Fibroblast of villous mesenchyme (primary cell): ENCODE measurements around the gene ZNF776. TPM values are rescaled to one million over a fixed set of nuclear protein-coding genes. Genes with fewer than 3 reads are reported as not detected.
"Not testable (repeated sequence)": the region's sequence is repeated elsewhere in the genome, so short reads cannot be mapped to it uniquely, and the experiment has no call there.

Experiments used
- DNase-seq: peaks from one replicate; pipeline ENCODE4 v3.0.0-alpha.2; 2010; ENCODE audit warnings: low read depth
- H3K4me3 ChIP-seq: 2 replicates; pipeline ENCODE4 v1.5.1; 2011; ENCODE audit warnings: low read depth, mild to moderate bottlenecking, low read length
- CTCF ChIP-seq: IDR thresholded peaks from 2 replicates; pipeline ENCODE4 v1.5.1; 2012; ENCODE audit warnings: low read depth, mild to moderate bottlenecking, low read length; ENCODE audit not compliant: insufficient read depth
- total RNA-seq: library from RNA; depleted of rRNA; stranded (reverse); fragments of >200 nt; gene quantifications from 2 replicates; pipeline ENCODE4 v1.2.3, GENCODE V29; 2012

Gene ZNF776
- total RNA-seq, 1 donor: 14.7 TPM

DNA sequence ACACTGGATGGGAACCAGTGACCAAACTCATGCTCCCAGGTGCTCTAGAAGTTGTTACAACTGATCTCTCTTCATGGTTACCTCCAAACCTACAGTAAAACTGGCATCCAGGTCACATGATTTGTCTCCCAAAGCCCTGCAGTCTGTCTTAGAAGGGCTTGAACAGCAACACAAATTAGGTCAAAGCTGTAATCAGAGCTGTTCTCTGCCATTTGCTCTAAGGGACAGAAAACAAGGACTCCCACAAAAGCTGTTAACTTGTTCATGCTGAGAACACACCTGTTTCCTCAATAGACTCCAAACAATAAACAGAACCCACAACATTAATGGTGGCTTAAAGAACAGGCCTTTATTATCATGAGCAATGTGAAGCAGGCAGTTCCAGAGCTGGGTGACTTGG lies 27.2 kb upstream of the ZNF776 start:
- no peak overlapping the region for H3K4me3 ChIP-seq
- no peak for DNase-seq
- no peak for TF ChIP-seq CTCF

DNA sequence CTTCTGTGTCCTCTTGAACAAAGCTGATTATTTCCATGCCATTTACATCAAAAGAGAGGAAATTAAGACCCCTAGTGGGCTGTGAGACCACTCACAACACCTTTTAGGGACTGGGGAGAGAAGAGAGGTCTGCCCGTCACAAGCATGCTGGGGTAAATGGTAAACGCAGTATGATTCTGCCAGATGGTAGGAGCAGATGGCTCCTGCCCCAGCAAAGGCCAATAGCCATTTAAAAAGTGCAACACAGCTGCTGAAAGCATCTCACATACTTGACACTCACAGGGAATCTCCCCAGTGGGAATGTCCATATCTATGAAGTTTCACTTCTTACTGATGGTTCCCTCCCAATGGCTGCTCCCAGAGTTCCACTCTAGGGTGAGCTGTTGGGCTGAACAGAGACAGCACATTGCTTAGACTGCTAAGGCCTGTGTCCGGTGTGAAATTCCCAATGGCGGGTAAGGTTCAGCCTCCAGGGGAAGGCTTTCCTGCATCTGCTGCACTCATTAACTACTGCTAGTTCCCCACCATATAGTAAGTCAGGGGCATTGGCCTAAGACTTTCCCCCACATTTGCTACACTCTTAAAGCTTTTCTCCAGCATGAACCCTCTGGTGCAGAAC lies 26.6 kb upstream of the ZNF776 start:
- H3K4me3 ChIP-seq: no peak overlapping the region
- no peak for TF ChIP-seq CTCF
- no peak for DNase-seq

DNA sequence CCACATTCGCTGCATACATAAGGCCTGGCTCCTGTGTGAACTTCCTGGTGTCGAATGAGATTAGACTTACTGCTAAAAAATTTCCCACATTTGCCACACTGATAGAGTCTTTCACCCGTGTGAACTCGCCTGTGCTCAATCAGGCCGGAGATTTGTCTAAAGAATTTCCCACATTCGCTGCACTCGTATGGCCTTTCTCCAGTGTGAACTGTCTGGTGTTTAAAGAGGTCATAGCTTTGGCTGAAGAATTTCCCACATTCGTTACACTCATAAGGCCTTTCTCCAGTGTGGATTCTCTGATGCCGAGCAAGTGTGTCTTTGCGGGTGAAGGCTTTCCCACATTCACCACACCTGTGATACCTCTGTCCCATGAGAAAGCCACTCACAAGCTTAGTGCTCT lies 25.7 kb upstream of the ZNF776 start:
- no peak for TF ChIP-seq CTCF
- H3K4me3 ChIP-seq: no peak overlapping the region
- DNase-seq: no peak

- H3K4me3 ChIP-seq: not testable (repeated sequence)
- peak; percentile 49 for DNase-seq
- TF ChIP-seq CTCF: peak; percentile 60
Measured at GRCh38 chr19:57738320-57738719, 8.3 kb upstream of the ZNF776 start.

- H3K4me3 ChIP-seq, DNase-seq: not testable (repeated sequence)
Measured at GRCh38 chr19:57738770-57739169, 7.8 kb upstream of the ZNF776 start.

DNA sequence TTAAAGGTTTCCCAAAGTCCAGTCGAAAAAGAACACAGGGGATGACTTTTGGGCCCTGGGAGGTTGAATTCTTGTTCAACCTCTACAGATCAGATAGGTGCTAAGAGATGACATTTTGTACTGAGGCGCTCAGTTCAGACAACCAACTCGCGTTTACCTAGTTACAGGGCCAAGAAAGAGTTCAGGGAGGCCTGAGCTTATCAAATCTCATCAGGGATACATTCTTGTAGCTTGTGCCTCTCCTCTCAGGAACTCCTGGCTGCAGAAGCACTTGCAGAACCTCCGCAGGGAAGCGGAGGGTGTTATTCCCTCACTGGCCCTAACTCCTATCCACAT lies 825 bp downstream of the ZNF776 start:
- H3K4me3 ChIP-seq: peak overlapping the region; percentile 95
- no peak for DNase-seq
- no peak for TF ChIP-seq CTCF

- peak overlapping the region; percentile 95 for H3K4me3 ChIP-seq
- DNase-seq: no peak
- no peak for TF ChIP-seq CTCF
Measured at GRCh38 chr19:57748029-57748428, 1.4 kb downstream of the ZNF776 start.
